Activated B cell treated with CpG ODN at 0.5 μM for 24 hours (primary cell): ENCODE results near the gene SMG1. TPM values are rescaled to one million over a fixed set of nuclear protein-coding genes. Genes with fewer than 3 reads are reported as not detected.
"Not testable (repeated sequence)": the region's sequence is repeated elsewhere in the genome, so short reads cannot be mapped to it uniquely, and the experiment has no call there.

Experiments used
- ATAC-seq: fragments of 200-7000 bp; cut with Tn5 transposase; one replicate; pipeline ENCODE4 v1.10.0; 2021; ENCODE audit warnings: low read depth, mild to moderate bottlenecking, moderate library complexity
- CTCF ChIA-PET: fragments of 350-600 bp; sonication (Branson Sonifier 250); formaldehyde crosslinking; loops from one replicate; lab custom pipeline; 2021; ENCODE audit warnings: antibody characterized with exemption; lab: Charles Lee
- POLR2A ChIA-PET: fragments of 350-600 bp; sonication (Branson Sonifier 250); formaldehyde crosslinking; loops from one replicate; lab custom pipeline; 2021; ENCODE audit warnings: antibody characterized with exemption; lab: Charles Lee
- DNase-seq: peaks from one replicate; pipeline ENCODE4 v3.0.0; 2022
- H3K27ac Mint-ChIP-seq: one replicate; pipeline ENCODE4 v1.8.0; 2020; ENCODE audit warnings: mixed read lengths
- H3K27me3 Mint-ChIP-seq: one replicate; pipeline ENCODE4 v1.8.0; 2021; ENCODE audit warnings: mixed read lengths
- H3K36me3 Mint-ChIP-seq: one replicate; pipeline ENCODE4 v1.8.0; 2021; ENCODE audit warnings: low read depth, mixed read lengths
- H3K4me1 Mint-ChIP-seq: one replicate; pipeline ENCODE4 v1.8.0; 2021; ENCODE audit warnings: mixed read lengths
- H3K4me3 Mint-ChIP-seq: one replicate; pipeline ENCODE4 v1.8.0; 2020; ENCODE audit warnings: mild to moderate bottlenecking, mixed read lengths
- H3K9me3 Mint-ChIP-seq: one replicate; pipeline ENCODE4 v1.8.0; 2020; ENCODE audit warnings: mixed read lengths
- intact Hi-C: fragments of 100-400 bp; cut with micrococcal nuclease; formaldehyde crosslinking; loops from one replicate; pipeline ENCODE4 v1.15.1; 2024
- total RNA-seq: library from RNA; stranded (reverse); gene quantifications from 2 replicates; pipeline ENCODE4 v1.2.3, GENCODE V29; 2022

SMG1 gene
- total RNA-seq, 1 donor from 2014 or later: 215 TPM

DNA sequence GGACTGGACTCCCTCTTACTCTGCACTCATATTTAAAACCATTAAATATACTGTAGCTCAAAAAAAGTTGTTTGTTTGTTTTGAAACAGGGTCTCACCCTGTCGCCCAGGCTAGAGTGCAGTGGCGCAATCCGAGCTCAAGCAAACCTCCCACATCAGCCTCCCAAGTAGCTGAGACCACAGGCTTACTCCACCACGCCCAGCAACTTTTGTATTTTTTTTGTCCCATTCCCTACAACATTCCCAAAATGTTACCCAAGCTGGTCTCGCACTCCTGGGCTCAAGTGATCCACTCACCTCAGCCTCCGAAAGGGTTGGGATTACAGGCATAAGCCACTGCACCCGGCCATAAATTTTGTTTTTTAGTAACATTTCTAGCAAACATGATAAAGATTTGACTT, 23.4 kb downstream of the SMG1 start:
- H3K36me3 Mint-ChIP-seq: peaks cover 19% of the 10 kb centered on the region
- intact Hi-C loops: loop anchor here (10.0 kb wide), 1 partner anchor 62 kb away; no protein-coding TSS in a partner anchor
- DNase-seq, ATAC-seq, H3K27me3 Mint-ChIP-seq, POLR2A ChIA-PET, H3K4me3 Mint-ChIP-seq, CTCF ChIA-PET, H3K9me3 Mint-ChIP-seq, H3K27ac Mint-ChIP-seq: not testable (repeated sequence)
- peaks cover 58% of the 10 kb centered on the region for H3K4me1 Mint-ChIP-seq

DNA sequence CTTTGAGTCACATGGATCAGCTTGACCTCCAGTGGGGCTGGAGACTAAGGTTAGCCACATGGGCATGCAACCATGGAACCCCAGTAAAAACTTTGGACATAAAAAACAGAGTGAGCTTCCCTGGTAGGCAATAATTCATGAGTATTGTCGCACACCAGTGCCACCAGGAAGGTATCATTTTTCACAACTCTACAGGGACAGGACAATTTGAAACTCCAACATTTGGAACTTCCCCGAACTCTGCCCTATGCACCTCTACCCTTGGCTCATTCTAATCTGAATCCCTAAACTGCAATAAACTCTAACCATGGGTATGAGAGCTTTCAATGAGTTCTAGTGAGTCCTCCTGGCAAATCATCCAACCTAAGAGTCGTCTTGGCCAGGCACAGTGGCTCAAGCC, 24.2 kb downstream of the SMG1 start:
- H3K4me3 Mint-ChIP-seq, DNase-seq, H3K27me3 Mint-ChIP-seq, ATAC-seq, H3K27ac Mint-ChIP-seq, CTCF ChIA-PET, POLR2A ChIA-PET, H3K9me3 Mint-ChIP-seq: not testable (repeated sequence)
- H3K4me1 Mint-ChIP-seq: peaks cover 60% of the 10 kb centered on the region
- intact Hi-C loops: loop anchor here (10.0 kb wide), 1 partner anchor 63 kb away; no protein-coding TSS in a partner anchor
- peaks cover 19% of the 10 kb centered on the region for H3K36me3 Mint-ChIP-seq

DNA sequence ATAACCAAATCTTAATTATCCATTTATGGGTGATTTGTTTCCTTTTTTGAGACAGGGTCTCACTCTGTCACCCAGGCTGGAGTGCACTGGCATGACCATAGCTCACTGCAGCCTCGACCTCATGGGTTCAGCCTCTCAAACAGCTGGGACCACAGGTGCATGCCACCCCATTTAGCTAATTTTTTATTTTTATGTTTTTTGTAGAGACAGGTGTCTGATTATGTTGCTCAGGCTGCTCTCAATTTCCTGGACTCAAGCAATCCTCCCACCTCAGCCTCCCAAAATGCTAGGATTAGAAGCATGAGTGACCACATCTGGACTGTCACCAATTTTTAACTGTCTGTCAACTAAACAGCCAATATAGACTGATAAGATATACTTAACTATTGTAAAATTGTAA, 25.0 kb downstream of the SMG1 start:
- H3K27ac Mint-ChIP-seq, ATAC-seq, H3K9me3 Mint-ChIP-seq, POLR2A ChIA-PET, H3K27me3 Mint-ChIP-seq, DNase-seq, CTCF ChIA-PET, H3K4me3 Mint-ChIP-seq: not testable (repeated sequence)
- Mint-ChIP-seq H3K36me3 (peaks cover 15% of the 10 kb centered on the region), H3K4me1 (peaks cover 54% of the 10 kb centered on the region)
- intact Hi-C loops: loop anchor here (10.0 kb wide), 1 partner anchor 64 kb away; no protein-coding TSS in a partner anchor

DNA sequence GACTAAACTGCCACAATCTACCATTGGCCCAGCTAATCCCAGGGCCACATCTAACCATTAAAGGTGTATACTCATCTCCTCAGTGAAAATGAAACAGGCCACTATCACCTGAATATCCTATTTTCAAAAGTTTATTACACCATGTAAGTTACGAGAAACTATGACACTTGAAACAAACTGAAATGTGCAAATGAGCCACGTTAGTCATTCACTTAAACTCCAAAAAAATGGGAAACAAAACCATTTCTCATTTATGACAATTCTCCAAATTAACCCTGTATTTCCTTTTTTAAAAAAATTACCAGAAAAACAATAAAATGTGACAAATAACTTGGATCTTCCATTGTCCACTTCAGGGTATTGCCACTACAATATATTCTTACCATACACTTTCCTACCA, 41.8 kb downstream of the SMG1 start:
- ATAC-seq, H3K4me1 Mint-ChIP-seq, H3K27ac Mint-ChIP-seq, H3K27me3 Mint-ChIP-seq, DNase-seq, H3K4me3 Mint-ChIP-seq, CTCF ChIA-PET, intact Hi-C loops, H3K9me3 Mint-ChIP-seq: not testable (repeated sequence)
- peaks cover 46% of the 10 kb centered on the region for H3K36me3 Mint-ChIP-seq
- POLR2A ChIA-PET: interaction anchor here (0.7 kb wide), 2 partner anchors 69 to 654 kb away, joined by 3 to 6 read pairs; no protein-coding TSS in a partner anchor

DNA sequence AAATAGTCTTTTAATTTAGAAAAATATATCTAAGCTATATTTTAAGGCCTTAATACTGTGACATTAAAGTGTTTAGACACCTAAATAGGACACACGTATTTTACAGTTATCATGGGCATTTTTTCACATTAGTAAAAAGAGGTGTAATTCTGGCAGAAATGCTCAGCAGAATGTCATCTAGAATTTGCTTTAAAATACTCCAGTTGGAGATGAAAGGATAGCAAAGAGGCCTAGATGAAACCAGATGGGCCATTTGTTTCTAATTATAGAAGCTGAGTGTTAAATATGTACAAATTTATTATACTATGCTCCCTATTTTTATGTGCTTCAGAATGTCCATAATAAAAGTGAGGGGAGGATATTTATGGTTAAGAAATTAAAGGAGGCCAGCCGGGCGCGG, 48.5 kb downstream of the SMG1 start:
- intact Hi-C loops, CTCF ChIA-PET, POLR2A ChIA-PET, H3K27ac Mint-ChIP-seq, H3K4me1 Mint-ChIP-seq, H3K9me3 Mint-ChIP-seq, H3K27me3 Mint-ChIP-seq, DNase-seq, ATAC-seq, H3K4me3 Mint-ChIP-seq: not testable (repeated sequence)
- peaks cover 51% of the 10 kb centered on the region for H3K36me3 Mint-ChIP-seq

DNA sequence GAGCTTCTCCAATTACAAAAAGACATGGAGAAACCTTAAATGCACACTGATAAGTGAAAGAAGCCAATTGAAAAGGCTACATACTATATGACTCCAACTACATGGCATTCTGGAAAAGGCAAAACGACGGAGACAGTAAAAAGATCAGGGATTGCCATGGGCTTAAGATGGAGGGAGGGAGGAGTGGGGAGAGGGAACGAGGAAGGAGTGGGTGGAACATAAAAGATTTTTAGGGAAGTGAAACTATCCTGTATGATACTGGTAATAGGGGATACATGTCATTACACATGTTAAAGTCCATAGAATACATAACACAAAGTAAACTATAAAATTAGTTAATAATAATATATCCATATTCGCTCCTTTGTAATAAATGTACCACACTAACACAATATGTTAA, 48.9 kb downstream of the SMG1 start:
- intact Hi-C loops, H3K4me1 Mint-ChIP-seq, ATAC-seq, H3K27ac Mint-ChIP-seq, DNase-seq, H3K27me3 Mint-ChIP-seq, H3K4me3 Mint-ChIP-seq, H3K9me3 Mint-ChIP-seq, POLR2A ChIA-PET, CTCF ChIA-PET: not testable (repeated sequence)
- H3K36me3 Mint-ChIP-seq: peaks cover 53% of the 10 kb centered on the region

DNA sequence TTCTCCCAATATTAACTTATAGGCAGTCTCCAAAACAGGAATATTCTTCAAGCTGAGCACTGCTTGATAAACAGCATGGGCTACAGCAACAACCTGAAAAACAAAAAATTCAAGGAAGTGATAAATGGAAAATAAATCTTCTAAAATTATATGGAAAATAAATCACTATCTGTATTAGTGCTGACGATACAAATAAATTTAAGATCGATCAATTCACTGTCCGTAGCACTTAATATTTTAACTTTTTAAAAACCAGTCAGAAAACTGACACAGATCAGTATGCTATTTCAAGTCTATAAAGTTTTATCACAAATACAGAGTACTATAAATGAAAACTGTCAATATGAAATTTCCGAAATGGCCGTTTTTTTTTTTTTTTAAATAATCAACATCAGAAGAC, 49.9 kb downstream of the SMG1 start:
- H3K36me3 Mint-ChIP-seq: peaks cover 49% of the 10 kb centered on the region
- POLR2A ChIA-PET, H3K4me1 Mint-ChIP-seq, DNase-seq, H3K4me3 Mint-ChIP-seq, ATAC-seq, intact Hi-C loops, CTCF ChIA-PET, H3K9me3 Mint-ChIP-seq, H3K27ac Mint-ChIP-seq, H3K27me3 Mint-ChIP-seq: not testable (repeated sequence)

DNA sequence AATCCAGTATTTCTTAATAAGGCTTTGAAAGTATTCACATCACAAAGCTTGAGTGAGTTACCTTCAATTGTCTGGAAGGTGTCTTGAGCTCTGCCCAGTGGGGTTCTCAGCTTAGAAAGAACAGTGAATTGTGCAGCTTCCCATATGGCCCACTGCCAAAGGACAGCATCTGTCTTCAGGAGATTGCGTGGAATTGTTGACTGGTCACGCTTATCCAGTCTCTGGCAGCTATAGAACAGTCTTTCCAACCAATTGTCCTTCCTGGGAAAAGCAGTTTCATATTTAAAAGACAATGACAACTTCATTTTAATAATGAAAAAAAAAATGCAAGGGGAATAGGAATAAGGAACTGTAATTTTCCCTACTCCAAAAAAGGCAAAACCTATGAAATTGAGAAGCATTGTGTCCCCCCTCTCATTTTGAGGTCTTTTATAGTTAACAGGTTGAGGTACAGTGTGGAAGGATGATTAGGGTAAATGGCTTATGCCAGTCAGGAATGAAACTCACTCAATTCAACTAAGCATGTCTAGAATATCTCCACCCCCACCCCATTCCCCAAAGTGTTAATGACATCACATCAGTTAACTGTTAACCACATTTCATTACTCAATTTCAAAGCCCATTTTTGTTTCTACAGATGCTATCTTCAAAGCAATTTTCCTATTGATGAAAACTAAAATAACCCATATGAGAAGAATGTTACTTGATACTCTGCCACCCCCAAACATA, 57.0 kb downstream of the SMG1 start:
- H3K4me3 Mint-ChIP-seq, ATAC-seq, DNase-seq, H3K27me3 Mint-ChIP-seq, H3K9me3 Mint-ChIP-seq, intact Hi-C loops, CTCF ChIA-PET, H3K27ac Mint-ChIP-seq, H3K4me1 Mint-ChIP-seq: not testable (repeated sequence)
- POLR2A ChIA-PET: interaction anchor here (0.6 kb wide), 1 partner anchor 71 kb away, joined by 4 read pairs; no protein-coding TSS in a partner anchor
- H3K36me3 Mint-ChIP-seq: peaks cover 56% of the 10 kb centered on the region

DNA sequence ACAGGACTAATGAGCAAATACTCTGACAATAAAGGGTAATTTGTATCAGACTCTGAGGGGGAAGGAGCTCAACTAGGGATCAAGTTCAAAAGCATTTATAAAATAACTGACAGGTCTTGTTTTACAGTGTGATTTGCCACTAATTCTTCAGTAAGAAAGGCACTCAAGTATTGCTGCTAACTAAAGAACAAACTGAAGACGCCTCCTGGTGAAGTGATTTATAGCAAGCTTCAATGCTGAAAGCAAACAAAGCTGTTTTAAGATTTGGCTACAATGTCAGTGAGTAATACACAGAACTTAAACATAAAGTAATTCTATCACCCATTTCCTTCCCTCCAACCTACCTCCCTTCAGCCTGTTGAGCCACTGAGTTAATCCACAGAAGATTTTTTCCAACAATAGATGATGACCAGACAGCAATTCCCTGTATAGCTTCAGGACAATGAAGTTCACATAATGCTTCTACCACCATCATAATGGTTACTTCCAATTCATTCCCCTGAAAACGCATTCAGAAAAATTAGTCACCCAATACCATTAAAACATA, 59.9 kb downstream of the SMG1 start:
- ATAC-seq, H3K9me3 Mint-ChIP-seq, intact Hi-C loops, H3K27ac Mint-ChIP-seq, DNase-seq, H3K27me3 Mint-ChIP-seq, H3K4me1 Mint-ChIP-seq, POLR2A ChIA-PET, CTCF ChIA-PET, H3K4me3 Mint-ChIP-seq: not testable (repeated sequence)
- peaks cover 66% of the 10 kb centered on the region for H3K36me3 Mint-ChIP-seq

DNA sequence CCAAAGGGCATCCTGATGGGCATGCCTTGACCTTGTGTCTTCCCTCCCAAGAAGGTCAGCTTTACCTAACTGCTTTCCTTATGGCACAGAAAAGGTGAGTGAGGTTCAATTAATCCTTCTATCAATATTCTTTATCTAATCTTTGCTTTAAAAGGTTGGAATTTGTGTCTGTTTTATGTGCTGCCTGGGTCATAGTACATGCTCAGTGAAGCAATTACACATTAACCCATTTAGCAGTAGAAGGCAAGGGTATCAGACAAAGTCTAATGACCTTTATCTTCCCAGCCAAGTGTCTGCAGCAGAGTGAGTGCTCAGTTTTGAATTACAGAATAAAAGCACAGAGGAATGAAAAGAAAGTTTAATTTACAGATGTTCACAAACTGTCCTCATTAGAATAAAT, 63.3 kb downstream of the SMG1 start:
- H3K9me3 Mint-ChIP-seq, CTCF ChIA-PET, POLR2A ChIA-PET, H3K4me3 Mint-ChIP-seq, DNase-seq, H3K27me3 Mint-ChIP-seq, intact Hi-C loops, H3K27ac Mint-ChIP-seq, H3K4me1 Mint-ChIP-seq, ATAC-seq: not testable (repeated sequence)
- H3K36me3 Mint-ChIP-seq: peaks cover 63% of the 10 kb centered on the region
